GM21381 (cell line): ENCODE data around the gene DRD2.

Experiments
- ATAC-seq: cut with Tn5 transposase; IDR thresholded peaks from one replicate; pipeline ENCODE4 v1.9.1; 2021; ENCODE audit warnings: mild to moderate bottlenecking, moderate library complexity; ENCODE audit not compliant: unreplicated experiment

The DRD2 gene

DNA sequence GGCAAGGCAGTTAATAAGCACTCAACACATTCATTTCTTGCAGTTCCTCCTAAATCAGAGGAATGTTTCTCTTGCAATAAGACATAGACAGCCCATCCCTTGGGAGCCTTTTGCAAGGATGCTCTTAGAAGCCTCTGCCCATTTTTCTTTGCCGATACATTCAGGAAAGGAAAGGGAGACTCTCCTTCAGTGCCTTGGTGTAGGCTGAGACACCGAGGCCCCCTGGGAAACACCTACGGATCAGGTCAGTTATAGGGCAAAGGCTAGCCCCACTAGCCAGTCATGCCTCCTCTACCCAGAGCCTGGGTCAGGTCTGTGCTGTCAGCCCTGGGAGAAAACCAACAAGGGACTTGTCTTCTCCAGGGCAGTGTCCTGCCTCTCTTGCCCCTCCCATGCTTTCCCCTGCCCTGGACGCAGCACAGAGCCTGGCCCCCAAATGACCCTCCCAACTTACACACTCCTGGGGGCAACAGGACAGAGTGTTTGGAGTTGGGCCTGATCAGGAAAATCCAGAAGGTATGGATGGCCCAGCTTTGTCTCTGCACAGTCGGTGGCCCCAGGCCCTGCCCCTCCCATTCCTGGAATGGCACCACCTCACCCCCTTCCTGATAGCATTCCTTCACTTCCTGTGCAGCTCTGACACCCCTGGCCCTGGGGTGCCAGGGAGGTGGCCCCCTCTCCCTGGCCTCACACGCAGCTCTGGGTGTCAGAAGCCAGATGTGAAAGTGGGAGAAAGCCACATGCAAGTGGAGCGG, 69.3 kb downstream of the DRD2 start:
- ATAC-seq: no peak

DNA sequence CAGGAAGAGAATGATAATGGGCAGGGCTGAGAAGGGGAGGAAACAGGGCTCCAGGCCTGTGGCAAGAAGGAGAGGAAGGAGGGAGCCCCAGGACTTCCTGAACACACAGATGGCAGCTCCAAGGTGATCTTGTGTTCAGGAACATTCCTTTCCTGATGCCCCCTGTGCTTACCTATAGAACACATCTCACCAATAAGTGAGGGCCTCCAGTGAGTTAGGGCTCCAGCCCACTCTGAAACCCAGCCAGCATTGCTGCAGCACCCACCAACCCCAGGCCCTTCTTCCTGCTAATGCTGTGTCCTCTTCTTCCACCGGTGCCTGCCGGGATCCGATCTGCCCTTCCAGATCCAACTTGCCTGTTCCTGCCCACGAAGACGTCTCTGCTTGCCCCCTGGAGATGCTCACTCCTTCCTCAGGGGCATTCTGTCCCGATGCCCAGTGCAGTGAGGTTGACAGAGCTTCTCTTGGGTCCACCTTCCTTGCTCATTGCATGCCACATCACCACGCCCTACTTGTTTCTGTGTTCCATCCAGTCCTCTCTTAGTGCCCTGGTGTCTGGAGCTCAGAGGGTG, 70.3 kb downstream of the DRD2 start:
- no peak for ATAC-seq

DNA sequence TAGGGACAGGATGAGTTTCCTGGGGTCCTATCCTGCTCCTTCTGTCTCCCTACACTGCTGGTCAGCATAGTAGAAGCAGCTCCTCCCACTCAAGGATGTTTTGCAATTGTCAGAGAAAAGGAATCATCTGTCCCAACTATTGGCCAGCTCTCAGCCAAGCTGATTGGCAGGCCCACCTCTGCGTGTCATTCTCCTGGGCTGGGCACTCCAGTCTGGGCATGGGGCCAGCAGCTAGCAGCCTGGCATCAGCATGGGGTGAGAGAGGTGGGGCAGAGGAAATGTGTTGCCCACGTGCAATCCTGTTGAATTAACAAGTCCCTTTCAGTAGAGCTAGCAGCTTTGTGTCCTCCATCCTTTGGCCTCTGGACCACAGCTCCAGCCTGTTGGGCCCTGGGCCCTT, 73.5 kb downstream of the DRD2 start:
- ATAC-seq: no peak

DNA sequence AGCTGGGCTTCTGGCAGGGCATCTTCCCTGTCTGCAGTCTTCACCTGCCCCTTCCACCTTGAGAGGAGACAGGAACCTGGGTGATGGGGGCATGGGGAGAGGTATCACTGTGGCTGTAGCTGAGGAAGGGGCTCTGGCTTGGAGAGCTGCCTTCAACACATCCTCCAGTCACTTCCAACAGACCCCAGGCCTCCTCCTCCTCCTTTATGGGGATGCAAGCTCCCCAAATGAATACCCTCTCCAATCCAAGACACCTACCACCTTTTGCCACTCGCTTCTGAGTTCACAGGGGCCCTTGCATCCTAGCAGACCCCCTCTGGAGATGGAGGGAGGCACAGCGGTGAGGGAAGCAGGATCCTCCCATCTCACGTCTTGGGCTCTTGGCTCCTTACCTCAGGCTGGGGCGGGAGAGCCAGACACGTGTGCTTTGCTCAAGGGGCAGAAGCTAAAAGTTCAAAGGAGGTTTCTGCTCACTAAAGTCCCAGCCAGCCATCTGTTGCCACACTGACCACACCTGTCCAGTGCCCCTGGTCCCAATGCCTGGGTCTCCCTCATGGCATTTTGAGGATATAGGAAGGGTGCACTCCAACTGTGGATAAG, 74.5 kb downstream of the DRD2 start:
- no peak for ATAC-seq

DNA sequence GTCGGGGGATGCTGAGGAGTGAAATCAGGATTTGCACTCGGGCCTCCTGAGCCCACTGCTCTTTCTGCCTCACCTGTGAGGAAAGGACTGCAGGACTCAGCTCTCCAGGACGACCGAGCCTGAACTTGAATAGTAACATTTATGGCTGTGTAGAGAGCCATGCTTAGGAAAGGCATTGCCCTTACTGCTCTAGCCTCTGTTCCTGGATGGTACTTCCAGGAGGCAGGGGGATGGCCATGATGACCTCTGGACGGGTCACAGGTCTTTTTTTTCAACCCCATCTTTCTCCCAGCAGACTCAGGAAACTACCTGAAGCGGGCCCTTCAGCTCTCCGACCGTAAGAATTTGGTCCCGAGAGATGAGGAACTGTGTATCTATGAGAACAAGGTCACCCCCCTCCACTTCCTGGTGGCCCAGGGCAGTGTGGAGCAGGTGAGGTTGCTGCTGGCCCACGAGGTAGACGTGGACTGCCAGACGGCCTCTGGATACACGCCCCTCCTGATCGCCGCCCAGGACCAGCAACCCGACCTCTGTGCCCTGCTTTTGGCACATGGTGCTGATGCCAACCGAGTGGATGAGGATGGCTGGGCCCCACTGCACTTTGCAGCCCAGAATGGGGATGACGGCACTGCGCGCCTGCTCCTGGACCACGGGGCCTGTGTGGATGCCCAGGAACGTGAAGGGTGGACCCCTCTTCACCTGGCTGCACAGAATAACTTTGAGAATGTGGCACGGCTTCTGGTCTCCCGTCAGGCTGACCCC, 76.3 kb downstream of the DRD2 start:
- ATAC-seq: no peak

DNA sequence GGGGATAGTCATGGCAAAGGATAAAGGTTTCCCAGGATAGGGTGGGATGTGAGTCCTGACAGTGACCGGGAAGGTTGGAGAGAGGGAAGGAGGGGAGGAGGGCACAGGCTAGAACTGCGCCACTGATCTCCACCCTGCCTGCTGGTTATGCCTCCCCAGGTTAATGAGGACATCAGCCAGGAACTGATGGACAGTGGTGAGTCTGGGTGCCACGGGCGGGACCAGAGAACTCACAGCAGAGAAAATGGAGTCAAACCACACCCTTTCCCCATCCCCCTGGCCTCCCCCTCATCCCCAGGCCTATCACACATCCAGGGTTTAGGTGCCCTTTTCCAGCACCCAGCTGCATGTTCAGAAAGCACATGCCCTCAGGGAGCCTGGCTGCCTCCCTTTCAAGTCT, 77.4 kb downstream of the DRD2 start:
- ATAC-seq: no peak

DNA sequence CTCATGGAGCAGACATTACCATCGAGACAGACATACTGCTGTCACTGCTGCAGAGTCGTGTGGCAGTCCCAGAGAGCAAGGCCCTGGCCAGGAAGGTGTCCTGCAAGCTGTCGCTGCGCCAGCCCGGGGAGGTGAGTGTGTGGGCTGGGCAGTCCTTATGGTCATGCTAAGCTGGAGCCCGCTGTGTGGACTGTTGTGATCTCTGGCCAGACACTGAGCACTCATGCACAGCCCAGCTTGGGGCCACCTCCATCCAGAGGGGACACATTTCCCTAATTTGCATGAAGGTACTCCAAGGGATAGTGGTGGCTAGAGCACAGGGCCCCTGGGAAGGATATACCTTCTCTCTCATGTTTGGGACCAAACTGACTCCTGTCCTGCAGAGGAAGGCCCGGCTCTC, 78.0 kb downstream of the DRD2 start:
- no peak for ATAC-seq

DNA sequence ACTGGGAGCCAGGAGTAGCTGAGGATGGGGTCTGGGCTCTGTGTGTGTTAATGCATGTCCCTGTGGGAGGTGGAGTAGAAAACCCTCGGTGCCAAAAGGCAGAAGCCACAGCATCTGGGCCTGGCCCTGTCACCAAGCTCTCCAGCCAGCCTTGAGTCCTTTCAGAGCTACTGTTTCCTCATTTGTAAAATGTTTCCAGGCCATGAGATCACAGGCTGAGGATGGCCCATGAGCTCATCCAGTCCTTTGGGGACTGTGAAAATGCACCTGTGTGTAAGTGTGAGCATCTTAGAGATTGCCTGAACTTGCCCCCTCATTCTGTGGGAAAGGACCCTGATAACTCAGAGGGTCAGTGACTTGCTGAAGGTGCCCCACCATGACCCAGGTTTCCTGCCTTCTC, 78.5 kb downstream of the DRD2 start:
- no peak for ATAC-seq

DNA sequence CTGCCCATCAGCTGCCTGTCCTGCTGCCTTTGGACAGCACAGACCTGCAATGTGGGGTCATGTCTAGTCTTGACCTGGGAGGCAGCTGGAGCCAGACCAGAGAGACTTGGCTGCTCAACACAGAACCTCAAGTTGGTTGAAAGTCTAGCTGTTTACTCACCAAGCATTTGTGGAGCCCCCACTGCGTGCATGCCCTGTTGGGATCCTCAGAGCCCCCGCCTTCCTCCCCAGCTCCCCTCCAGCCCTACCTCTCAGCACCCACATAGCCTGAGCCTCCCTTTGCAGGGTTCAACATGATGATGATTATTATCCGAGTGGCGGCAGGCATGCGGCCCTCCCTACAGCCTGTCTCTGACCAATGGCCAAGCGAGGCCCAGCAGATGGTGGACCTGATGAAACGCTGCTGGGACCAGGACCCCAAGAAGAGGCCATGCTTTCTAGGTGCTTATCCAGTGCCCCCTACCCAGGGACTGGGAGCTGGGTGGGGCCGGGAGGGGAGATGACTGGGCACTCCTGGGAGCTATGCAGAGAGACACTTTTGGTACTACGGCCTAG, 79.3 kb downstream of the DRD2 start:
- ATAC-seq: no peak

DNA sequence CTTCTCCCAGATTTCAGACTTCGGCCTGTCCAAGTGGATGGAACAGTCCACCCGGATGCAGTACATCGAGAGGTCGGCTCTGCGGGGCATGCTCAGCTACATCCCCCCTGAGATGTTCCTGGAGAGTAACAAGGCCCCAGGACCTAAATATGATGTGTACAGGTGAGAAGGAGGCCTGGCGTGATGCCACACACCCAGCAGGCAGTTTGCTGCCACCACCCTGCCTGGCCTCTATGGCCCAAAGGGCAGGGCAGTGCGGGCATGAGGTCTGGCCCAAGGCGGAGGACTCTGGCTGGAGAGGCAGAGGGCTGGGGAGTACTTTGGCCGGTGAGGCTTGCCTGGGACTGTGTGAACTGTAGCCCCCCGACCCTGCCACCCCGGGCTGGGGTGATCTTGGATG, 80.3 kb downstream of the DRD2 start:
- ATAC-seq: no peak

DNA sequence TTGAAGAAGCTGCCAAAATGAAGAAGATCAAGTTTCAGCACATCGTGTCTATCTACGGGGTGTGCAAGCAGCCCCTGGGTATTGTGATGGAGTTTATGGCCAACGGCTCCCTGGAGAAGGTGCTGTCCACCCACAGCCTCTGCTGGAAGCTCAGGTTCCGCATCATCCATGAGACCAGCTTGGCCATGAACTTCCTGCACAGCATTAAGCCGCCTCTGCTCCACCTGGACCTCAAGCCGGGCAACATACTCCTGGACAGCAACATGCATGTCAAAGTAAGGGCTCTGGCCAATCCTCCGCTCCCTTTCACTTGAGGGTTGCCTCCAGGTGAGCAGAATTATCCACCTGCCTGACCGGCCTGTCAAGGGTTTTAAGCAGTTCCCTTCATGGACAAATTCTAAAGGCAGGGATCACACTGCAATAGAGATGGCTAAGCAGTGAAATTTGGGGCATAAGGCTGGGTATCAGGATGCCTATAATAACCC, 81.7 kb downstream of the DRD2 start:
- ATAC-seq: no peak

DNA sequence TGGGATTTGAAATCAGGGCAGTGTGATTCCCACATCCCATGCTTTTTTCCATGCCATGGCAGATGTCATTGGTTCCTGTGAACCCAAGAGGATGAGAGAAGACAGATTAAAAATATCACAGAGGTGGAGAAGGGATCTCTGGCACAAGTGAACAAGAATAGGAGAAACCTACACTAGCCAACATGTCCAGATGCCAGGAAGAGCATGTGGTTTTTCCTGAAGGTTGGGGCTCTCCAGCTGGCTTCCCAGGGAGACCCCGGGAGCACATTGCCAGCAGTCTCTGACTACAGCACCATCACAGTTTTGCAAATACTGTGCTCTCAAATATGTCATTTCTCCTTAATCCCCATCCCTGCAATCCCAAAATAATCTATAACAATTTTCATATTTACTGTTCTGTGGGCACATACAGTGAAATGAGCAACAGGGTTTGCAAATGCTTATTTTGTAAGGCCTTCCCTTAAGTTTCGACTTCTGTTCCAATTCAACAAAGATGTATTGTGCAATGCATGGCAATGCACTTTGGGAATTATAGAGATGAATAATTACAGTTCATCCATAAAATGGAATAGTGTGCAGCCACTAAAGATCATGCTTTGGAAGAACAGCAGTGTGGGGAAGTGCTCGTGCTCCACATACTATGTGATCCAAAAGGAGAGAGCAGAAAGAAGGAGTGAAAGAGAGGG, 82.8 kb downstream of the DRD2 start:
- no peak for ATAC-seq

DNA sequence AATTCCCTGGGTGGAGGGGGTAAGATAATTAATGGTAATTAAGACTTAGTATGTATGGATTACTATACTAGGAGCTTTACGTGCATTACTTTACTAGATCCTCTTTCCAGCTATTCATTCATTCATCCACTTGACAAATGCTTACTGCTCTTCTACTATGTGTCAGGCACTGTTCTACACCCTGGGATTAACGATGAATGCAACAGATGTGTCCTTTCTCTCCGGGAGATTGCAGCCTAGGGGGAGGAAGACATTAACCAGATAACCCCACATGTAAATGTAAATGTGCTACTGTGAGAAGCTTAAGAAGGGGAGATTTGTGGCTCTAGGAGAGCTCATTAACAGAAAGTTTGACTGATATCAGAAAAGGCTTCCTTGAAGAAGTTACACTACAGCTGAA, 85.9 kb downstream of the DRD2 start:
- no peak for ATAC-seq

DNA sequence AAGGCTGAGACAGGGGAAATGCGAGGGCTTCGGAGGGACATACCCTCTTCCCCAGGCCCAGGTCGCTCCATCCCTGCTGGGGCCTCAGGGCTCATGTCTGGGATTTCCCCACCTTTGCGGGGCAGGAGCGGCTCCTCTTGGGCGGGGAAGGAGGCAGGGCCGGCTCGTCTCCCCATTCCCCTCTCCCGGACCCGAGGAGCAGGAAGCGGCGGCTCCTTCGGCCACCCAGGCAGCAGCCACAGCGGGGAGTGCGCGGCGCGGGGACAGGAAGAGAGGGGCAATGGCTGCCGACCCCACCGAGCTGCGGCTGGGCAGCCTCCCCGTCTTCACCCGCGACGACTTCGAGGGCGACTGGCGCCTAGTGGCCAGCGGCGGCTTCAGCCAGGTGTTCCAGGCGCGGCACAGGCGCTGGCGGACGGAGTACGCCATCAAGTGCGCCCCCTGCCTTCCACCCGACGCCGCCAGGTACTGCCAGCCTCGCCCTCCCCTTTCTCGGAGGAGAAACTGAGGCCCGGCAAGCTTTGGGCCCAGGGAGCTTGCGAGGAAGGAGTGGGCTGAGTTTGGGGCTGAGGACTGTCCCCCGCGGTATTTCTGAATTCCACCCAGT, 87.5 kb downstream of the DRD2 start, which contains the start of gene ANKK1:
Gene ANKK1 (plus strand): TSS at position 175 of the 607 bp plus-strand sequence. CDS start 106 bp downstream, at position 281.
- no peak for ATAC-seq

DNA sequence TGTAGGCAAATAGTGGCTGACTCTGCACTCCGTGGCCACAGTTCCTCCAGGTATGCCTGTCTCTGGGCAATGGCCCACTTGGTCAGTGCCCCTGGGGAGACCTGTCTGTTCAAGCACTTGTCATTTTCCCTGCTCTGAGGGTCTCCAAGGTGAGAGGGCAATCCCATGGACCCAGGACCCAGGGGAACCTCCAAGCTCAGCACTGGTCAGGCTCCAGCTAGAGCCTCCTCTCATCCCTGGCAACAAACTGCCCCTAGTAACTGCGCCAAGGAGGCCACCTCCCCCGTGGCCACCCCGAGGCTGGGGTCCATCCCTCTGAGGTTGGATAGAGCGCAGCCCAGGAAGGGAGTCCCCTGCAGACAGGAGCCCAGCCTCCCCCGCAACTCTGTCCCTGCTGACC, 88.3 kb downstream of the DRD2 start:
- no peak for ATAC-seq

DNA sequence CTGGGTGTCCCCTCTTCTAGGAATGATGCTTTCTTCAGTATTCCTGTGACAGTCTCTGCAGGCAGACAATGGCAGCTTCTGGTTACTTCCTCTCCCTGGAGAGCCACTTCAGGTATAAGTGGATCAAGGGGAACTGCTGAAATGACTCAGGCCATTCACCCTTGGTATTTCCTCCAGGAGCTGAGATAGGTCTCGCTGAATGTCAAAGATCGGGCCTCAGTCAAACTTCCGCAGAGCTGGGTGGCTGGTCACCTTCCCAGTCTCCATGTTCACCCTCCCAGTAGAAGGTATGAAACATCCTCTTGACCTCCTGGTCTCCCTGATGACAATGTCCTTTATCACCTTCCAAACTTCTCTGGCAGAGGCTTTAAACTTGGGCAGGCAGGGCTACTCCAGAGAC, 89.4 kb downstream of the DRD2 start:
- no peak for ATAC-seq

DNA sequence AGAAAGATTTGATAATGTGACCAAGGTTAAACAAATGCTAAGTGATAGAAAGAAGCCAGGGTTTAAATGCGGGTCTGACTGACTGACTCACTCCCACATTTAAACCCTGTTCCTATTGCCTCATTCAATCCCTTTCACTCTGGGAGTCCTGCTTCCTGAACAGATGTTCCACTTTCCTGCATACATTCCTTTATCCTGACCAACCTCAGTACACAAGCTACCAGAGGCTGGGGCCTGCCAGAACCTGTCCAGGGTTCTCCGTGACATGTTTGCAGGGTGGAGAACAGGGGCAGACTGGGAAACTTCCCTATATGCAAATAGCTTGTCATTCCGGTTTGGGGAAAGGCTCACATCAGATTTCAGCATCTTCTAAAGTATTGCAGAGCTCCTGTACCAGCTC, 90.6 kb downstream of the DRD2 start:
- no peak for ATAC-seq

DNA sequence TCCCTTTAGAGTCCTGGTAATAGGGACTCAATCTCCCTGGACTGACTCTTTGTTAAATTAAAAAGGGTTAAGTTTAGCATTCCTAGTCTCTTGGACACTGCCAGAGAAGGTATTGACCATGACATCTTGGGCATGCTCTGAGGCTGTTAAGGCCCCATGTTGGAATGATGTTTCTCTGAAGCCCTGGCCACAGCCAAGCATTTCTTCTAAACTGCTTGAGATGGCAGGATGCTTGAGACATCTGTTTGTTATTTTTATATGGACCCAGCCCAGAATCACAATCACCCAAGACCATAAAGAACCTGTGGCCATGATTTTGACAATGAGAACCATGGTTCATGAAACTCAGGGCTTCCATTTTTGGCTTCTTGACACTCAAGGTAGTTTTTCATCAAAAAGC, 93.1 kb downstream of the DRD2 start:
- no peak for ATAC-seq

DNA sequence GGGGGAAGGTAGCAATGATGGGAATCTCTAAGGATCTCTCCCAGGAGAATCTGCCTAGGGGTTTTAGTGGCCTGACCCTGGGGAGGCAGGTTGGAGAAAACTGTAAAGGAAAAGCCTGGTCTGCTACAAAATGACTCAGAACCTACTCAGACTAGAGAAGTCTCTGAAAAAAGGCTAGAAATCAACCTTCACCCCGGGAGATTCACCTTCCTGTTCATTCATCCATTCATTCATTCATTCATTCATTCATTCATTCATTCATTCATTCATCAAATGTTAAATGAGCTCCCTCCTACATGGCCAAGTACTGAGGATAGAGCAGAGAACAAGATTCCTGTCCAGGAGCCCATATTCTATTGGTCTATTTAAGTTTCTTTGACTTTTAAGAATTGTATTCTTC, 96.5 kb downstream of the DRD2 start:
- no peak for ATAC-seq

DNA sequence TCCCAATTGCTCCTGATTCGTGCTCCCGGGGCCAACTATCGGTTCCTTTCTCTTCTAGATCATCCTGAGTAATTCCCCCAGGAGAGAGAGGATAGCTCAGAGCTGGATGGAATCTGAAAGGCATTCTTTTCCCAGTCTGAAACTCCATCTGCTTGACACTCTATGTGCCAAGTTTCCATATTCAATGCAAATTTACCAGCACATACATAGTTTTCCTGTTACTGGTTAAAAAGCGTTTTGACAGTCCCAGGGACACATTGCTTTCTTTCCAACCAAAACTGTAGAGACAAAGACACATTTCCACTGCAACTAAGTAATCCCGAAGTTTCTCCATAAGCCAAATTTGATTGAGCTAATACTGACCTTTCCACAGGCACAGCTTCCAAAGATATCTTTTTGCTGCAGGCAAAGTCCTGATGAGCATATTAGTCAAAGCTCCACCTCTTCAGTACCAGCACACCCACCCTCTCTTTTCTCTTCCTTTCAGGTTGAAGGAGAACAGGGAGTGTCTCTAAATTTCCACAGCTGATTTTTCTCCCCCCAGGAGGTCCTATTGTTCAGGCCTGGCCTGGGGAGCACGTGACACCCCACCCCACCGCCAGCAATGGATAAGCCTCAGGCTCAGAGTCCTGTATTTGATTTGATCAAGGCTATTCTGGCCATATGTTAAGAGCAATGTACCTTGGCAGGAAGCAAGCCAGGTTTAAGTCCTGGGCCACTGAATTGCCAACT, 97.4 kb downstream of the DRD2 start:
- ATAC-seq: no peak
